ENCODE data around the gene NEK3. TPM values are rescaled to one million over a fixed set of nuclear protein-coding genes. Genes with fewer than 3 reads are reported as not detected.
"Not testable (repeated sequence)": the region's sequence is repeated elsewhere in the genome, so short reads cannot be mapped to it uniquely, and the experiment has no call there.

Gene NEK3
- total and polyA plus RNA-seq, 2 of the 4 experiments (the other 2 are of a cell fraction) = 3.6 to 9.2 TPM

- dilution Hi-C loops (cut with HindIII; ENCODE audit: low sequenced_read_pairs, unreplicated experiment); H2AFZ ChIP-seq (replicated peaks; ENCODE audit: low read length, poor library complexity); H2AK5ac ChIP-seq (ENCODE audit: low read depth, low read length); in situ Hi-C loops (cut with MboI; ENCODE audit: low sequenced_read_pairs); H3K9me3 ChIP-seq (ENCODE audit: control insufficient read depth, insufficient read depth, low read length); H2AK9ac ChIP-seq (replicated peaks; ENCODE audit: low read depth, low read length, poor library complexity); H4K20me1 ChIP-seq (ENCODE audit: insufficient read depth, low read length); H2BK120ac ChIP-seq (ENCODE audit: low read depth, low read length); H3K9ac ChIP-seq (ENCODE audit: low read depth, low read length); H2BK15ac ChIP-seq (ENCODE audit: low read depth, low read length); H4K8ac ChIP-seq (ENCODE audit: low read depth in 2 of 2, low read length in 2 of 2); H3K79me1 ChIP-seq (ENCODE audit: low read depth in 1 of 2, low read length in 2 of 2); H3K9me1 ChIP-seq (ENCODE audit: insufficient read depth, low read length); H4K91ac ChIP-seq (ENCODE audit: insufficient read depth, low read depth, low read length); intact Hi-C loops (cut with micrococcal nuclease); H2BK5ac ChIP-seq (ENCODE audit: low read depth, low read length, poor library complexity, severe bottlenecking); CTCF ChIA-PET; H3K18ac ChIP-seq (ENCODE audit: low read depth, low read length); H3K56ac ChIP-seq (ENCODE audit: extremely low read depth, insufficient read depth, low read length); H2BK20ac ChIP-seq (ENCODE audit: low read depth, low read length); H3K4me2 ChIP-seq (ENCODE audit: low read depth, low read length); H3K4me1 ChIP-seq (ENCODE audit: control insufficient read depth, insufficient read depth, low read length); H3K27me3 ChIP-seq (ENCODE audit: control insufficient read depth, insufficient read depth, low read length); DNase-seq; ATAC-seq (ENCODE audit: low read depth); H3K4me3 ChIP-seq (ENCODE audit: insufficient read depth, low read depth, low read length); H3K4ac ChIP-seq (ENCODE audit: low read depth, low read length); POLR2A ChIA-PET (ENCODE audit: unreplicated experiment); H3K23ac ChIP-seq (ENCODE audit: low read depth, low read length); H4K5ac ChIP-seq (ENCODE audit: low read depth, low read length); BruUV-seq (replicated peaks); H3K14ac ChIP-seq (replicated peaks; ENCODE audit: low read depth, low read length); H3K27ac ChIP-seq (ENCODE audit: insufficient read depth, low read length): not testable (repeated sequence)
- no CpG with 5 or more reads among the region's 1 CpG for WGBS, 2 experiments (ENCODE audit: extremely low coverage in 2 of 2, insufficient read length in 1 of 2)
- peaks cover 22% of the 10 kb centered on the region for H3K36me3 ChIP-seq (ENCODE audit: control insufficient read depth, insufficient read depth, low read length)
Observed at GRCh38 chr13:52171686-52172085, 12.3 kb upstream of the NEK3 start.

- dilution Hi-C loops (cut with HindIII; ENCODE audit: low sequenced_read_pairs, unreplicated experiment); H4K5ac ChIP-seq (ENCODE audit: low read depth, low read length); H2AK5ac ChIP-seq (ENCODE audit: low read depth, low read length); H3K4me1 ChIP-seq (ENCODE audit: control insufficient read depth, insufficient read depth, low read length); H3K4me2 ChIP-seq (ENCODE audit: low read depth, low read length); H3K9ac ChIP-seq (ENCODE audit: low read depth, low read length); H3K4me3 ChIP-seq (ENCODE audit: insufficient read depth, low read depth, low read length); H4K8ac ChIP-seq (ENCODE audit: low read depth in 2 of 2, low read length in 2 of 2); H2BK120ac ChIP-seq (ENCODE audit: low read depth, low read length); H2BK20ac ChIP-seq (ENCODE audit: low read depth, low read length); H4K20me1 ChIP-seq (ENCODE audit: insufficient read depth, low read length); POLR2A ChIA-PET (ENCODE audit: unreplicated experiment); H3K9me3 ChIP-seq (ENCODE audit: control insufficient read depth, insufficient read depth, low read length); H3K27me3 ChIP-seq (ENCODE audit: control insufficient read depth, insufficient read depth, low read length); H4K91ac ChIP-seq (ENCODE audit: insufficient read depth, low read depth, low read length); H3K4ac ChIP-seq (ENCODE audit: low read depth, low read length); CTCF ChIA-PET; H3K56ac ChIP-seq (ENCODE audit: extremely low read depth, insufficient read depth, low read length); intact Hi-C loops (cut with micrococcal nuclease); H3K79me1 ChIP-seq (ENCODE audit: low read depth in 1 of 2, low read length in 2 of 2); H3K9me1 ChIP-seq (ENCODE audit: insufficient read depth, low read length); ATAC-seq (ENCODE audit: low read depth); H2BK15ac ChIP-seq (ENCODE audit: low read depth, low read length); H2AFZ ChIP-seq (replicated peaks; ENCODE audit: low read length, poor library complexity); H3K14ac ChIP-seq (replicated peaks; ENCODE audit: low read depth, low read length); BruUV-seq (replicated peaks); H2BK5ac ChIP-seq (ENCODE audit: low read depth, low read length, poor library complexity, severe bottlenecking); H3K27ac ChIP-seq (ENCODE audit: insufficient read depth, low read length); H2AK9ac ChIP-seq (replicated peaks; ENCODE audit: low read depth, low read length, poor library complexity); H3K23ac ChIP-seq (ENCODE audit: low read depth, low read length); in situ Hi-C loops (cut with MboI; ENCODE audit: low sequenced_read_pairs); H3K18ac ChIP-seq (ENCODE audit: low read depth, low read length): not testable (repeated sequence)
- WGBS, 2 experiments (ENCODE audit: extremely low coverage in 2 of 2, insufficient read length in 1 of 2) = no CpG with 5 or more reads among the region's 1 CpG
- peak; percentile 12 for DNase-seq
- peaks cover 22% of the 10 kb centered on the region for H3K36me3 ChIP-seq (ENCODE audit: control insufficient read depth, insufficient read depth, low read length)
Observed at GRCh38 chr13:52170828-52171391, 11.5 kb upstream of the NEK3 start.
